GM12874 (cell line): Measurements from ENCODE around the gene NOTO.

ENCODE experiments used
- CTCF ChIP-seq: IDR thresholded peaks from 2 replicates; pipeline ENCODE4 v1.5.1; 2011; ENCODE audit warnings: low read depth, mild to moderate bottlenecking, control low read depth, low read length, moderate library complexity; ENCODE audit not compliant: insufficient read depth

The NOTO gene

DNA sequence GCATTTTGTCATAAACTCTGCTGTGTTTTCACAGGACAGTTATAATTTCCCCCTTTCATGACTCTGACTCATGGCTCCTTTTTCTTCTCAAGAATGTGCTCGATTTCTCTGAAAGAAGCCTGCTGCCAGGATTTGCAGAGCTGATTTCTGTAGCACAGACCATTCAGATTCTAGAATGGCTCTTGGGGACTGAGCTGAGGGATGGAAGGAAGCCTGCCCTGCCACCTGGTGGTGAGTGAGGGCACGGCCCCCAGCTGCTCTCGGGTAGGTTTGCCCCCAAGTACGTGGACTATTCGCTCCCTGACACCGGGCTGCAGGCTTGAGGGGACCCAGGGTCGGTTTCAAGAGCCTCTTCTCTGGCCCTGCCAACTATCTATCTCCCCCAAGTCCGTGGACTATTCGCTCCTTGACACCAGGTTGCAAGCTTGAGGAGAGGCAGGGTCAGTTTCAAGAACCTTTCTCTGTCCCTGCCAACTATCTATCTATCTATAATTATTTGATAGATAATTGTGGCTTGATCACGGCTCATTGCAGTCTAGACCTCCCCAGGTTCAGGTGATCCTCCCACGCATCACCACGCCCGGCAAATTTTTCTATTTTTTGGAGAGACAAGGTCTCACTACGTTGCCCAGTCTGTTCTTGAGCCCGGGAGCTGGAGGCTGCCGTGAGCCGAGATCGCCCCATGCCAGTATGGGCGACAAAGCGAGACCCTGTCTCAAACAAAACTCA, 10.2 kb downstream of the NOTO start:
- TF ChIP-seq CTCF, result peak; percentile 98

DNA sequence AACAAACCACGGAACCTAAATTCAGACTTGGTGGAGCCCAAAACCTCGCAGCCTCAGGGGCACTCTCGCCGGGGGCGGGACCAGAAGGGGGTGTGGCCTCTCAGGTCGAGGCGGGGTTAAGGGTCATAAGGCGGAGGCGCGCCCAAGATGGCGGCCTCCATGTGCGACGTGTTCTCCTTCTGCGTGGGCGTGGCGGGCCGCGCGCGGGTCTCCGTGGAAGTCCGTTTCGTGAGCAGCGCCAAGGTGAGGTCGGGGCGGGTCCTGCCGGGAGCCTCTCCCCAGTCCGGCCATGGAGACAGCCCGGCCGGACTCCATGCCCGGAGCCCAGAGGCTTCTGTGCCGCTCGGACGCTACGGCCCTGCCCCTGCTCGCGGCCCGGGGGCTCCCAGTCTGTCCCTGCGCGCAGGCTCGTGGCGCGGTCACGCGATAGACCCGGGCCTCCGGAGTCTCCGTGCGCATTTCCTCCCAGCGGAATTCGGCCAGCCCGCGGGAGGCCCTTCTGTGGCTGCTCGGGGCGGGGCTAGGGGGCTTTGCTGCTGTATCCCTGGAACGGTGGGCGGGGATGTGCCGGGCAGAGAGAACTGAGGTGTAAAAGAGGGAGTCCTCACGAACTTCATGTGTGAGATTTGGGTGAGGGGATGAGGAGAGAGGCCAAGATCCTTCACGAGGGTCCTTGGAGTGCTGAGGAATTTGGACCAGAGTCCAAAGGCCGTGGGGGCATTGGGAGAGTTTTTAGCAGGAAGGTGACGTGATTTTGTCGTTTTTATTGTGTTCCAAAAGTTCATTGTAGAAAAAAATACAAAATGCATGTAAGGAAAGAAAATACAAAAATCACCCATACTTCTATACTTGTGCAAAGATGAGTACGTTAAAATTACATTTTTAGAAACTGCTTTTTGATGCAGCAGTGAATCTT, 12.0 kb downstream of the NOTO start, which contains the start of gene SMYD5:
Gene SMYD5 (plus strand): TSS at position 126 of the 916 bp plus-strand sequence. CDS start 22 bp downstream, at position 148.
- no peak for TF ChIP-seq CTCF

GRCh38 chr2:73215254-73215653, 12.9 kb downstream of the NOTO start:
- TF ChIP-seq CTCF, result no peak

- no peak for TF ChIP-seq CTCF
Observed at GRCh38 chr2:73217160-73217559, 14.8 kb downstream of the NOTO start.

DNA sequence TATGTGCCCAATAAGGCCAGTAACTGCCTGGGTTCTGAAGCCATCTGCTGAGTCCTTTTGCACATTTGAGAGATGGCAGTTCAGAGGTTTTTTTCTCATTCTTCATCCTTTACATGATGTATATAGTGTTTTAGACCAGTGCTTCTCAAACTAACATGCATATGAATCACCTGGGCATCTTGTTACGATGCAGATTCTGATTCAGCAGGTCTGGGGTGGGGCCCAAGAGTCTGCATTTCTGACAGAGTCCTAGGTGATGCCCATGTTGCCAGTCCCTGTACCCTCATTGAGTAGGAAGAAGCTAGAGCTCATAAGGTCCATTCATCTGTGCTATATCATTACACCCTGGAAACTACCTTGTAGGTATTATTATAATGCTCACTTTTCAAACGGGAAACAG, 15.5 kb downstream of the NOTO start:
- no peak for TF ChIP-seq CTCF

DNA sequence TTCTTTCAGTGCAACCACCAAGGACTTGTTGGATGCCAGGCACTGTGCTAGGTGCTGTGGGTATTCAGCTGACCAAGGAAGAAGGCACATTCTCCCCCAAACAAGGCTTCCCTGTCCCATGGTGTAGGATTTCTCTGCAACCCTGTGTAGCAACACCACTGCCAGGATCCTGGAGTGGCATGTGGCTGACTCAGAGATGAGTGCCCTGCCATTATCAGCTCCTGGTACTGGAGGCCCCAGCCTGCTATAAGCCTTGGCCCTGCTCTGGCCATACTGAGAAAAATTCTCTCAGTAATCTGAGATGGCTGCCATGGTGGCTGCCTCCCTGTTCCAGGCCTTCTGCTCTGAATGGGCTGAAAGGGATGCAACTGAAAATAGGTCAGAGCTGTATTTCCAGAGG, 15.9 kb downstream of the NOTO start:
- no peak for TF ChIP-seq CTCF

DNA sequence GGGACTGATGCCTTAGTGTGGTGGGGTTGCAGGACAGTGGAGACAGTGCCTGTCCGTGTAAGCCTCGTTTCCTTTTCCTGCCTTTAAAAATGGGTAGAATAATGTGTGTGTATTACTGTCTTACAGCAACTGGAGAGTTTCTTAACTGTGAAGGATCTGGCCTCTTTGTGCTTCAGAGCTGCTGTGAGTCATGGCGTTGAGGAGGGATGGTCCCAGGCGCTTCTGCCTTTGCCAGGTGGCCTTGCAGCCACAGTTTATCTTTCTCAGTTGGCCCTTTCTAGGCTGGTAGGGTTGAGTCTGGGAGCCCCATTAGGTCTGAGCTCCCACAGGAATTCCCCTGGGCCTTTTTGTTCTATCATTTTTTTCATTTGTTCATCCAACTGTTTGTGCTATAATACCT, 21.4 kb downstream of the NOTO start:
- TF ChIP-seq CTCF, result no peak
